ENCODE data around the gene MOSPD2.
A peak's percentile ranks its signal among the peaks of the same experiment; 100 is the strongest.

Gene MOSPD2

DNA sequence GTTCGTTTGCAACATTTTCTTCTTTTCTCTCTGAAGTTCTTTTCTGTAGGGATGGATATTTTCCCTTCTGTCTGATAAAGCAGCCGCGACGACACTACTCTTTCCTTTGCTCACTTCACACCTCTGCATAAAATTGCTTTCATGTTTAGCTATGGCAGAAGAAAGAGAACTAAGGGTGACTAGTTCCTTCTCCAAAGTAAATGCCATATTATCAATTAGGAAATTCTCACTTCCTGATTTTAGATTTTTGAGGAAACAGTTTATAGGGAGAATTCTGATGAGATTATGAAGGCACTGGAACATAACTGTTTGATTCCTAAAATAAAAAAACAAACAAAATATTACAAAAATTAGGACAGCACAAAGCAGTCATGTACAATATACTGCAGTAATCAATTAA lies 29.6 kb upstream of the MOSPD2 start:
- TF ChIP-seq, protein P1, sequence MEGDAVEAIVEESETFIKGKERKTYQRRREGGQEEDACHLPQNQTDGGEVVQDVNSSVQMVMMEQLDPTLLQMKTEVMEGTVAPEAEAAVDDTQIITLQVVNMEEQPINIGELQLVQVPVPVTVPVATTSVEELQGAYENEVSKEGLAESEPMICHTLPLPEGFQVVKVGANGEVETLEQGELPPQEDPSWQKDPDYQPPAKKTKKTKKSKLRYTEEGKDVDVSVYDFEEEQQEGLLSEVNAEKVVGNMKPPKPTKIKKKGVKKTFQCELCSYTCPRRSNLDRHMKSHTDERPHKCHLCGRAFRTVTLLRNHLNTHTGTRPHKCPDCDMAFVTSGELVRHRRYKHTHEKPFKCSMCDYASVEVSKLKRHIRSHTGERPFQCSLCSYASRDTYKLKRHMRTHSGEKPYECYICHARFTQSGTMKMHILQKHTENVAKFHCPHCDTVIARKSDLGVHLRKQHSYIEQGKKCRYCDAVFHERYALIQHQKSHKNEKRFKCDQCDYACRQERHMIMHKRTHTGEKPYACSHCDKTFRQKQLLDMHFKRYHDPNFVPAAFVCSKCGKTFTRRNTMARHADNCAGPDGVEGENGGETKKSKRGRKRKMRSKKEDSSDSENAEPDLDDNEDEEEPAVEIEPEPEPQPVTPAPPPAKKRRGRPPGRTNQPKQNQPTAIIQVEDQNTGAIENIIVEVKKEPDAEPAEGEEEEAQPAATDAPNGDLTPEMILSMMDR (conservative IDR thresholded peaks at IDR 0.05; ENCODE audit: low read length): no peak
- no peak overlapping the region for H3K4me3 ChIP-seq (ENCODE audit: low read length)
- DNase-seq (ENCODE audit: low read depth): no peak

DNA sequence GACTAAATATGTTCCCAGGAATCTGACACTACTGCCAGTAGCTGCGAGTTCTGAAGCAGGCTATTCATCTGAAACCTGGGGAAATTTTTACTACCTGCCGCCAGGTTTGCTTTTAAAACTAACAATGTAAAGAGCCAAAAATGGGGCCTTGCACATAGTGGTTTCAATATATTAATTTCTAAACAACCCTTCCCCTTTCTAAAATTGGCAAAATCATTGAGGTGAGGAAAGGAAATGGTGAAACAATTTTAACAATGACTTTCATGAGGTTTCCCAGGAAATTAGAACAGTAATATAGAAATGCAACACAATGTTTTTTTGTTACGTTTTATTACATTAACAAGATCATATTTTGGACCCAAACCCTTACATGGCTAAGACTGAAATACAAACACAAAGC lies 21.7 kb upstream of the MOSPD2 start:
- DNase-seq (ENCODE audit: low read depth): no peak
- TF ChIP-seq, protein P1 (conservative IDR thresholded peaks at IDR 0.05; ENCODE audit: low read length): no peak
- H3K4me3 ChIP-seq (ENCODE audit: low read length): no peak overlapping the region

DNA sequence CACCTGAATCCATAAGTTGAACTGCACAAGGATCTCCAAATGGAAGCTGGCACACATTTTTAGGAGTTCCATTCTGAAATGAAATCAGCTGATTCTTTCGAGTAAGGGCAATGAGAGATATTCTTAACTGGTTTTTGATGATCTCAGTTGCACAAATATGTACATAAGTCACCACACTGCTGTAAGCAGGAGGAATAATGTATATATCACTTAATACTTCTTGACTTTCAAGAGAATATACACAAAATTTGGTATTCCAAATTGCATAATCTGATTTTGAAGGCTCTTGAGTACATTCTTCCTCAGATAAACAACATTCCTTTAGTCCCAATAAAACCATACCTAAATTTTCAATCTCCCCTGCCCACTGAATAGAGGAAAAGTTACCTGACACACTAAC lies 8.6 kb upstream of the MOSPD2 start:
- no peak overlapping the region for H3K4me3 ChIP-seq (ENCODE audit: low read length)
- peak; percentile 52 for DNase-seq (ENCODE audit: low read depth)
- TF ChIP-seq, protein P1 (conservative IDR thresholded peaks at IDR 0.05; ENCODE audit: low read length): no peak

DNA sequence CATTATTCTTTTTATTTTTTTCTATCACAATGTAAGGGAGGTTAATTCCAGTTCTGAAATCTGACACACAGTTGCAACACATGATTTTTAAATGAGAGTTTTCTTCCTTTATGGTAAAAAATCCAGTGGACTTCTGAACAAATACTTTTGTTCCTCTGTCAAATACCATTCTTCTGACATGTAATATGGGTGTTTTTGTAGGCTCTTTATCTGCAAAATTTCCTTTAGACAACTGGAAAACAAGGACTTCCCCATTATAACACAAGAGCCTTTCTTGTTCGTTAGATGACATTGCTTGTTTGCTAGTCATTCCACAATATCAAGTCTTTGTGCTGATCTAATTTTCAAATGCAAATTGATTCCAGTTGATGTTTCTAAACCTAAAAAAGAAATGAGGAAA lies 8.0 kb upstream of the MOSPD2 start:
- TF ChIP-seq, protein P1 (conservative IDR thresholded peaks at IDR 0.05; ENCODE audit: low read length): no peak
- no peak overlapping the region for H3K4me3 ChIP-seq (ENCODE audit: low read length)
- peak; percentile 52 for DNase-seq (ENCODE audit: low read depth)

DNA sequence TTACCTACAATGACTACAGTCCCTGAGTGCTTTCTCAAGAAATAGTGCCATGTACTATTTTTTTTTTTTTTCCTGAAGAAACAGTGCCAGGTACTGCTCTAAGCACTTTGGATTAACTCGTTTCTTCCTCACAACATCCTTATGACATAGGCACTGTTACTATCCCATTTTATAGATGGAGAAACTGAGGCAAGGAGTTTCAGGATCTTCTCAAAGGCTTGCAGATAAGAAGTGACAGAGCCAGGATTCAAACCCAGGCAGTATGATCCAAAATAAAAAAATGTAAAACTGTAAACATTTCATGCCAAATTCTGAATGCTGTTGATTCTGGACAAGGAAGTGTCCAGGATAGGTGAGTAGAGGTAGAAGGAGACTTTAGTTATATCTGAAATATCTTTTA lies 1.5 kb upstream of the MOSPD2 start:
- no peak overlapping the region for H3K4me3 ChIP-seq (ENCODE audit: low read length)
- TF ChIP-seq, protein P1 (conservative IDR thresholded peaks at IDR 0.05; ENCODE audit: low read length): no peak
- no peak for DNase-seq (ENCODE audit: low read depth)

DNA sequence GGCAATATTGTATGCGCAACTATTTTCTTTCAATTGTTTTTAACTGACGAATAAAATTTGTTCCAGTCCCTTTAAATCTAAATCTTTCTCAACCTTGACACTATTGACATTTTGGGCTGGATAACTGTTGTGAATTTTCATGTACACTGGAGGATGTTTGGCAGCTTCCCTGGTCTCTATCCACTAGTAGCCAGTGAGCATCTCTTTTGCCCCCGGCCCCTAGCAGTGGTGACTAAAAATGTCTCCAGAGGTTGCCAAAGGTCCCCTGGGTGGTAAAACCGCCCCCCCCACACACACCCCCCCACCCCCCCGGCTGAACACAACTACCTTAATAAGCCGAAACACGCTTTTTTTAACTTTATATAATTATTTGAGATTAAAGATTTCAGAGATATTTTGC lies 866 bp upstream of the MOSPD2 start:
- TF ChIP-seq, protein P1 (conservative IDR thresholded peaks at IDR 0.05; ENCODE audit: low read length): no peak
- DNase-seq (ENCODE audit: low read depth): no peak
- peak overlapping the region; percentile 81 for H3K4me3 ChIP-seq (ENCODE audit: low read length)

DNA sequence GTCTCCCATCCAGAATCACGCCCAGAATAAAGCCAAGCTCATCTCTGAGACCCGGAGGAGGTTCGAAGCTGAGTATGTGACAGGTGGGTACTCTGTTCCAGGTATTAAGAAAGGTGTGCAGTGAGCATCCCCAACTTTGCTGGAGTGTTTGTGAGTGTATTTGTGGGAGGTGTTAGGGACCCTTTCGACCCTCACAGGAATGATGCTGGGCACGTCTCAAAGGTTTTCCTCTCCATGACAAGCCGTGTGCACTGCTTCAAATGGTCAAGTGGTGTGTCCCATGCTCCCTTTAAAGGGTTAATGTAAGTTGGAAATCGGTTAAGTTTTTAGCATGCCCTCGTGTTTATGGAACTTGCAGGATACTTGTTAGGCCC lies 442 bp downstream of the MOSPD2 start:
- no peak for DNase-seq (ENCODE audit: low read depth)
- TF ChIP-seq, protein P1 (conservative IDR thresholded peaks at IDR 0.05; ENCODE audit: low read length): no peak
- H3K4me3 ChIP-seq (ENCODE audit: low read length): peak overlapping the region; percentile 84

Measured in AG10803 (cell line).